B cell (primary cell): ENCODE results near the gene IQCH. TPM values are rescaled to one million over a fixed set of nuclear protein-coding genes. Genes with fewer than 3 reads are reported as not detected.

Source experiments
- ATAC-seq: fragments of 200-7000 bp; cut with Tn5 transposase; one replicate; pipeline ENCODE4 v1.10.0; 2021; ENCODE audit warnings: low read depth, mild to moderate bottlenecking, moderate number of reproducible peaks, moderate library complexity
- CTCF ChIA-PET: fragments of 350-600 bp; sonication (Branson Sonifier 250); formaldehyde crosslinking; loops from one replicate; lab custom pipeline; 2021; ENCODE audit warnings: antibody characterized with exemption, inconsistent platforms; lab: Charles Lee
- POLR2A ChIA-PET: fragments of 350-600 bp; sonication (Branson Sonifier 250); formaldehyde crosslinking; loops from one replicate; lab custom pipeline; 2021; ENCODE audit warnings: antibody characterized with exemption; lab: Charles Lee
- DNase-seq: peaks from one replicate; pipeline ENCODE4 v3.0.0; 2013
- H2AFZ ChIP-seq: 2 replicates; pipeline ENCODE4 v1.6.1; 2012; ENCODE audit warnings: mild to moderate bottlenecking, low read depth, low read length; ENCODE audit not compliant: insufficient read depth, poor library complexity, severe bottlenecking
- H3K27ac ChIP-seq, 2 donors: 1 replicate in 1 of 2; 2 replicates in 1 of 2; pipeline ENCODE4 v1.5.1; 2012 to 2013; ENCODE audit warnings: low read length in 2 of 2, mild to moderate bottlenecking in 2 of 2, moderate library complexity in 1 of 2
- H3K27me3 ChIP-seq, 4 experiments: fragments of 200-600 bp in 1 of 4; sonication (generic) in 1 of 4; replicated peaks in 1 of 4; 1 replicate in 2 of 4; 2 replicates in 2 of 4; pipeline versions ENCODE4 v1.6.1 to v1.7.0; 2013 to 2016; ENCODE audit warnings: low read length in 3 of 4, mild to moderate bottlenecking in 2 of 4, mixed read lengths in 1 of 4, moderate library complexity in 1 of 4; ENCODE audit not compliant: insufficient read depth in 4 of 4, control insufficient read depth in 3 of 4; ENCODE audit errors: control extremely low read depth in 1 of 4
- H3K36me3 ChIP-seq, 2 experiments: replicated peaks in 1 of 2; 1 replicate in 1 of 2; 2 replicates in 1 of 2; pipeline versions ENCODE4 v1.6.1 to v1.7.1; 2013; ENCODE audit warnings: low read length in 1 of 2; ENCODE audit not compliant: insufficient read depth in 2 of 2, control insufficient read depth in 1 of 2; ENCODE audit errors: control extremely low read depth in 1 of 2, extremely low read depth in 1 of 2
- H3K4me1 ChIP-seq, 2 donors: fragments of 200-600 bp in 1 of 2; sonication (generic) in 1 of 2; 1 replicate in 1 of 2; 2 replicates in 1 of 2; pipeline versions ENCODE4 v1.5.1 to v1.6.1; 2013 to 2017; ENCODE audit warnings: low read length in 2 of 2; ENCODE audit not compliant: control insufficient read depth in 2 of 2, insufficient read depth in 2 of 2
- H3K4me2 ChIP-seq: replicated peaks from 2 replicates; pipeline ENCODE3; 2012; ENCODE audit warnings: mild to moderate bottlenecking, low read depth, low read length; ENCODE audit not compliant: poor library complexity, severe bottlenecking
- H3K4me3 ChIP-seq, 5 experiments: fragments of 200-600 bp in 1 of 5; sonication (generic) in 1 of 5; 1 replicate in 3 of 5; 2 replicates in 2 of 5; pipeline versions ENCODE4 v1.5.1 to v1.7.0; 2011 to 2016; ENCODE audit warnings: low read length in 4 of 5, mild to moderate bottlenecking in 4 of 5, low read depth in 2 of 5, control low read depth in 1 of 5, moderate library complexity in 1 of 5; ENCODE audit not compliant: insufficient read depth in 1 of 5; ENCODE audit errors: control extremely low read depth in 1 of 5, extremely low read depth in 1 of 5
- H3K79me2 ChIP-seq: fragments of 200-600 bp; sonication (generic); one replicate; pipeline ENCODE4 v1.6.0; 2016; ENCODE audit warnings: low read length; ENCODE audit not compliant: control insufficient read depth, insufficient read depth
- H3K9ac ChIP-seq: fragments of 200-600 bp; sonication (generic); 2 replicates; pipeline ENCODE4 v1.6.1; 2017; ENCODE audit warnings: mild to moderate bottlenecking, low read length, moderate library complexity
- H3K9me3 ChIP-seq, 3 donors: one replicate each; pipeline versions ENCODE4 v1.6.1 to v1.7.1; 2013; ENCODE audit warnings: low read length in 2 of 3; ENCODE audit not compliant: control insufficient read depth in 2 of 3, insufficient read depth in 1 of 3; ENCODE audit errors: control extremely low read depth in 1 of 3
- H4K20me1 ChIP-seq: 2 replicates; pipeline ENCODE4 v1.6.0; 2012; ENCODE audit warnings: mild to moderate bottlenecking, low read length; ENCODE audit not compliant: insufficient read depth, control insufficient read depth, poor library complexity, severe bottlenecking
- H3K27ac Mint-ChIP-seq: one replicate; pipeline ENCODE4 v1.8.0; 2021; ENCODE audit warnings: mixed read lengths
- H3K27me3 Mint-ChIP-seq: one replicate; pipeline ENCODE4 v1.8.0; 2021; ENCODE audit warnings: mixed read lengths
- H3K4me1 Mint-ChIP-seq: one replicate; pipeline ENCODE4 v1.8.0; 2021; ENCODE audit warnings: mixed read lengths
- H3K4me3 Mint-ChIP-seq: one replicate; pipeline ENCODE4 v1.8.0; 2021; ENCODE audit warnings: mixed read lengths
- H3K9me3 Mint-ChIP-seq: one replicate; pipeline ENCODE4 v1.8.0; 2022; ENCODE audit warnings: mixed read lengths; ENCODE audit not compliant: insufficient read depth
- CTCF ChIP-seq: fragments of 200-600 bp; IDR thresholded peaks from one replicate; pipeline ENCODE4 v1.8.0; 2022; ENCODE audit warnings: antibody characterized with exemption, mild to moderate bottlenecking
- EZH2 ChIP-seq: IDR thresholded peaks from 2 replicates; pipeline ENCODE4 v1.6.1; 2012; ENCODE audit warnings: borderline replicate concordance, low read depth, mild to moderate bottlenecking, moderate library complexity, low read length; ENCODE audit not compliant: insufficient read depth, poor library complexity, severe bottlenecking
- WGBS: methylation state at CpG from one replicate; pipeline ENCODE4 v1.1.5; 2013; ENCODE audit warnings: missing lambda C conversion rate; ENCODE audit not compliant: insufficient coverage; 5-methylcytosine and 5-hydroxymethylcytosine counted together
- intact Hi-C: fragments of 100-400 bp; cut with micrococcal nuclease; formaldehyde crosslinking; loops from one replicate; pipeline ENCODE4 v1.10.0; 2022
- polyA plus RNA-seq: library from polyadenylated mRNA; depleted of rRNA; stranded (reverse); fragments of >200 nt; gene quantifications from 2 replicates; pipeline ENCODE4 v1.2.3, GENCODE V29; 2012
- total RNA-seq, 2 donors: library from RNA; stranded (reverse); fragments of 120-200 nt in 1 of 2; gene quantifications; 1 replicate in 1 of 2; 2 replicates in 1 of 2; pipeline versions ENCODE4 v1.2.3 to v1.2.4, GENCODE V29; 2013 to 2022

IQCH gene
- total and polyA plus RNA-seq, 2 donors (not counting 1 experiment from before 2014, with no cell fraction given) = 1.6 TPM; not detected in 1

GRCh38 chr15:67481680-67482079 is 227.1 kb downstream of the IQCH start:
- H3K4me3 Mint-ChIP-seq = no peak overlapping the region
- no peaks in the 10 kb centered on the region for H3K36me3 ChIP-seq
- no peak overlapping the region for H3K9ac ChIP-seq
- TF ChIP-seq EZH2 (no peak), CTCF (no peak)
- no peaks in the 10 kb centered on the region for H3K79me2 ChIP-seq
- H4K20me1 ChIP-seq = no peaks in the 10 kb centered on the region
- no peak overlapping the region for H3K4me3 ChIP-seq
- H3K27me3 Mint-ChIP-seq = peaks cover 3% of the 10 kb centered on the region
- H3K4me1 ChIP-seq = no peaks in the 10 kb centered on the region
- H3K27ac ChIP-seq = no peak overlapping the region
- no peaks in the 10 kb centered on the region for H3K4me1 Mint-ChIP-seq
- ATAC-seq (no peak), DNase-seq (no peak)
- H3K9me3 ChIP-seq = peaks cover 0 to 5% (median 0%) of the 10 kb centered on the region in 3 donors
- no peak overlapping the region for H2AFZ ChIP-seq
- CTCF ChIA-PET = no interaction called here
- no peak overlapping the region for H3K27ac Mint-ChIP-seq
- no peaks in the 10 kb centered on the region for H3K27me3 ChIP-seq
- WGBS = no CpG with 5 or more reads among the region's 2 CpGs
- POLR2A ChIA-PET = no interaction called here
- no peak overlapping the region for H3K4me2 ChIP-seq
- peaks cover 3% of the 10 kb centered on the region for H3K9me3 Mint-ChIP-seq
- intact Hi-C loops = no loop called here

GRCh38 chr15:67495585-67495984 is 241.0 kb downstream of the IQCH start:
- H3K79me2 ChIP-seq = no peaks in the 10 kb centered on the region
- no peak overlapping the region for H3K4me3 Mint-ChIP-seq
- peaks cover 0 to 5% (median 0%) of the 10 kb centered on the region in 4 experiments for H3K27me3 ChIP-seq
- H3K27ac ChIP-seq = no peak overlapping the region
- H3K4me2 ChIP-seq = no peak overlapping the region
- no peak overlapping the region for H2AFZ ChIP-seq
- ChIA-PET CTCF (interaction anchor here (1.2 to 1.5 kb wide), 2 partner anchors 9 to 340 kb away, joined by 3 read pairs; no protein-coding TSS in a partner anchor), POLR2A (no interaction called here)
- no peaks in the 10 kb centered on the region for H4K20me1 ChIP-seq
- H3K4me1 ChIP-seq = no peaks in the 10 kb centered on the region
- no peaks in the 10 kb centered on the region for H3K27me3 Mint-ChIP-seq
- no peak overlapping the region for H3K4me3 ChIP-seq
- no peak overlapping the region for H3K27ac Mint-ChIP-seq
- H3K36me3 ChIP-seq = no peaks in the 10 kb centered on the region
- no peaks in the 10 kb centered on the region for H3K9me3 Mint-ChIP-seq
- ATAC-seq (no peak), DNase-seq (no peak)
- intact Hi-C loops = no loop called here
- no CpG with 5 or more reads among the region's 1 CpG for WGBS
- TF ChIP-seq CTCF (no peak), EZH2 (no peak)
- no peaks in the 10 kb centered on the region for H3K9me3 ChIP-seq
- H3K4me1 Mint-ChIP-seq = no peaks in the 10 kb centered on the region
- no peak overlapping the region for H3K9ac ChIP-seq
